Colonic mucosa (tissue), 4 donors: ENCODE measurements around the gene LUZP2. TPM values are rescaled to one million over a fixed set of nuclear protein-coding genes. Genes with fewer than 3 reads are reported as not detected.

Experiments
- DNase-seq: peaks from one replicate; pipeline ENCODE4 v3.0.0-alpha.2; 2020
- H3K27ac ChIP-seq: fragments of 200-600 bp; one replicate; pipeline ENCODE4 v1.8.0; 2021
- H3K27me3 ChIP-seq: fragments of 200-600 bp; one replicate; pipeline ENCODE4 v1.8.0; 2021
- H3K36me3 ChIP-seq: fragments of 200-600 bp; one replicate; pipeline ENCODE4 v1.8.0; 2021
- H3K4me1 ChIP-seq: fragments of 200-600 bp; one replicate; pipeline ENCODE4 v1.8.0; 2021; ENCODE audit warnings: mild to moderate bottlenecking
- H3K4me3 ChIP-seq: fragments of 200-600 bp; one replicate; pipeline ENCODE4 v1.8.0; 2021
- H3K9ac ChIP-seq, 2 donors: one replicate each; pipeline ENCODE4 v1.7.0; 2013; ENCODE audit warnings: control low read depth in 2 of 2, low read depth in 2 of 2, low read length in 2 of 2
- H3K9me3 ChIP-seq: fragments of 200-600 bp; one replicate; pipeline ENCODE4 v1.8.0; 2021
- CTCF ChIP-seq: fragments of 200-600 bp; IDR thresholded peaks from one replicate; pipeline ENCODE4 v1.8.0; 2022; ENCODE audit warnings: antibody characterized with exemption, mild to moderate bottlenecking
- intact Hi-C: fragments of 100-400 bp; cut with DNase I; formaldehyde crosslinking; loops from one replicate; pipeline ENCODE4 v1.14.1; 2022
- total RNA-seq, 2 donors: library from RNA; stranded (reverse); fragmentation: NEBNext Ultra II Directional in 1 of 2; extraction: Animal tissue kit (Norgen Biotek cat#: 25700) in 1 of 2; gene quantifications; one replicate each; pipeline ENCODE4 v1.2.1, GENCODE V29; 2021
- donor health status: healthy.
- donor health status: DM: no; HTN: no; CAD: no.
- donor health status: DM: no; HTN: no; CAD: no.

LUZP2 gene
- total RNA-seq, 2 donors from 2014 or later, result 0.57 to 1.3 TPM

DNA sequence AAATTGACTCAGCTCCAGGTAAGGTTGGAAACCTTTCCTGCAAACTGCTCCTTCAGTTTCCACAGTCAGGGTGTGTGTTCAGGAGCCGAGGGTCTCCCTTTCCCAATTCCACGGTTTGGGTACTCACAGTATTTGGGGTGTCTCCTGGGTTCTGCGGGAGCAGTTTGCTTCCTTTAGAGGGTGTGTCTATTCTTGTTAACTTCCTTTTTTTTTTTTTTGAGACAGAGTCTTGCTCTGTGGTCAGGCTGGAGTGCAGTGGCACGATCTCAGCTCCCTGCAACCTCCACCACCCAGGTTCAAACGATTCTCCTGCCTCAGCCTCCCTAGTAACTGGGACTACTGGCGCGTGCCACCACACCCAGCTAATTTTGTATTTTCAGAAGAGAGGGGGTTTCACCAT lies 251.4 kb downstream of the LUZP2 start:
- Histone ChIP-seq H3K4me1 (no peaks in the 10 kb centered on the region), H3K4me3 (no peak overlapping the region), H3K36me3 (no peaks in the 10 kb centered on the region), H3K27me3 (no peaks in the 10 kb centered on the region), H3K9ac (no peak overlapping the region), H3K9me3 (no peaks in the 10 kb centered on the region), H3K27ac (no peak overlapping the region)
- intact Hi-C loops, result no loop called here
- TF ChIP-seq CTCF, result no peak
- no peak for DNase-seq

GRCh38 chr11:24754406-24754805 lies 257.6 kb downstream of the LUZP2 start:
- H3K9me3 ChIP-seq, result no peaks in the 10 kb centered on the region
- no peak for DNase-seq
- H3K9ac ChIP-seq, result no peak overlapping the region
- H3K27me3 ChIP-seq, result no peaks in the 10 kb centered on the region
- H3K27ac ChIP-seq, result no peak overlapping the region
- no peak overlapping the region for H3K4me3 ChIP-seq
- no peaks in the 10 kb centered on the region for H3K36me3 ChIP-seq
- intact Hi-C loops, result no loop called here
- no peaks in the 10 kb centered on the region for H3K4me1 ChIP-seq
- TF ChIP-seq CTCF, result no peak

DNA sequence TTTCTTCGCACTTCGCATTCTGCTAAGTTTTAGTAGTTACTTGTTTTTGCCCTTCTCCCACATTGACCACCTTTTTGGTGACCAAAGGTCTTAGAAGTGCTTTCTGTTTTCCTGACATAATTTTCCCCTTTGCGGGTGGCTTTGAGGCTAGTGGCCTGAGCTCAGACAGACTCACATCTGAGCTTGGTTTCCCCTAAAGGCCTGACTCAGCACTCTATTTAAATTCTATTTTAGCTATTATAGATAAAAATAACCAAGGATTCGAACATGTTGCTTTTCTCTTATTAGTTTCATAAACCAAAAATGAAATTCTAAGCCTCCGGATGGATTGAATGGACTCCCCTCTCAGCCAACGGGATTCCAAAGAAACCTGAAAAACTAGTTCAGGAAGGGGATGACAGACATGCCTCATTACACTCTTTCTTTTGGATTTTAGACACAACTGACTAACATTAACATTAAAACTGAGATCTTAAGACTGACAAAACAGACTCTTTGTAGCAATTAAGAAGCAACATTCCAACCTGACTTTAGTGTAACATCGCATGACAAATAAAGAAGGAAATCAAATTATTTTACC lies 258.5 kb downstream of the LUZP2 start:
- Histone ChIP-seq H3K4me3 (no peak overlapping the region), H3K36me3 (no peaks in the 10 kb centered on the region)

DNA sequence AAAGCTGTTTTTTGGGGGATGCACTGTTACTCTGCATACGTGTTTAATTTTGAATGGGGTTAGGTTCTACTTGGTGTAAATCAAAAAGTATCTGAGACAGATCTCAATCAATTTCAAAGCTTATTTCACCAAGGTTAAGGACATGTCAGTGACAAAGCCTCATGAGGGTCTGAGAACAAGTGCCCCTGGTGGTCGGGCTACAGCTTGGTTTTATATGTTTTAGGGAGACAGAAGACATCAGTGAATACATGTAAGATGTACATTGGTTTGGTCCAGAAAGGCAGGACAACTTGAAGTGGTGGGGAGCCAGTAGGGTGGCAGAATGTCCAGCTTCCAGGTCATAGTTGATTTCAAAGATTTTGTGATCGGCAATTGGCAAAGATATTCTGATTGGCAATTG lies 262.9 kb downstream of the LUZP2 start:
- H3K27ac ChIP-seq, result no peak overlapping the region
- no peaks in the 10 kb centered on the region for H3K27me3 ChIP-seq
- DNase-seq, result no peak
- H3K4me1 ChIP-seq, result no peaks in the 10 kb centered on the region
- H3K9ac ChIP-seq, result no peak overlapping the region
- H3K36me3 ChIP-seq, result no peaks in the 10 kb centered on the region
- H3K9me3 ChIP-seq, result no peaks in the 10 kb centered on the region
- intact Hi-C loops, result no loop called here
- H3K4me3 ChIP-seq, result no peak overlapping the region
- TF ChIP-seq CTCF, result no peak

More for the DNA sequence above, 258.5 kb downstream of the LUZP2 start:
- no peak overlapping the region for H3K9ac ChIP-seq
- intact Hi-C loops, result no loop called here
- DNase-seq, result no peak
- no peak overlapping the region for H3K27ac ChIP-seq
- H3K4me1 ChIP-seq, result no peaks in the 10 kb centered on the region
- H3K9me3 ChIP-seq, result no peaks in the 10 kb centered on the region
- no peak for TF ChIP-seq CTCF
- no peaks in the 10 kb centered on the region for H3K27me3 ChIP-seq

DNA sequence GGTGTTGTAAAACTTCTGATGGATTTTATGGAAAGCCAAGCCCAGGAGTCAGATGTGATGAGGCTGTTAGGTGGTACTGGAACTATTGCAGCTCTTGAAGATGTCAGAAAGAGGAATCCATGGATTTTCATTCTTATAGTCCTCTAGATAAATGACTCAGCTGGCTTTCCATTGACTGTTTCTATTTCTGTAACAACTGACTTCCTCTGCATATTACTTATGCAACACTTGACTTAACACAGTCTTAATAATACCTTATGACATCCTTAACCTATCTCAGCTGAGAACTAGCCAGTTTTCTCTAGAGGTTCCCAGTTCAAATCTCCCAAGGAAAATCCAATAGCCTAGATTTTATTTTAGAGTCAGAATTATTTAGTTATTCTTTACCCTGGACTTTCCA lies 263.8 kb downstream of the LUZP2 start:
- Histone ChIP-seq H3K36me3 (no peaks in the 10 kb centered on the region), H3K9ac (no peak overlapping the region), H3K27me3 (no peaks in the 10 kb centered on the region), H3K9me3 (no peaks in the 10 kb centered on the region), H3K4me1 (no peaks in the 10 kb centered on the region), H3K27ac (no peak overlapping the region), H3K4me3 (no peak overlapping the region)
- no peak for TF ChIP-seq CTCF
- no peak for DNase-seq
- intact Hi-C loops, result no loop called here

GRCh38 chr11:24762076-24762475 lies 265.2 kb downstream of the LUZP2 start:
- Histone ChIP-seq H3K27me3 (no peaks in the 10 kb centered on the region), H3K4me1 (no peaks in the 10 kb centered on the region), H3K4me3 (no peak overlapping the region), H3K27ac (no peak overlapping the region), H3K9ac (no peak overlapping the region), H3K9me3 (no peaks in the 10 kb centered on the region), H3K36me3 (no peaks in the 10 kb centered on the region)
- no peak for DNase-seq
- intact Hi-C loops, result no loop called here
- TF ChIP-seq CTCF, result no peak
